Lower lobe of right lung (tissue), 2 donors: ENCODE measurements around the gene GNAT1. TPM values are rescaled to one million over a fixed set of nuclear protein-coding genes. Genes with fewer than 3 reads are reported as not detected.

Source experiments
- ATAC-seq, 2 donors: fragments of 200-7000 bp; cut with Tn5 transposase; one replicate each; pipeline ENCODE4 v1.9.1; 2020 to 2022; ENCODE audit warnings: mild to moderate bottlenecking in 2 of 2, moderate library complexity in 2 of 2
- DNase-seq: peaks from one replicate; pipeline ENCODE4 v3.0.0-alpha.2; 2020
- H3K27ac ChIP-seq: fragments of 200-600 bp; one replicate; pipeline ENCODE4 v1.8.0; 2022
- H3K27me3 ChIP-seq: fragments of 200-600 bp; one replicate; pipeline ENCODE4 v1.8.0; 2022; ENCODE audit warnings: low read depth
- H3K36me3 ChIP-seq: fragments of 200-600 bp; one replicate; pipeline ENCODE4 v1.8.0; 2022; ENCODE audit warnings: mild to moderate bottlenecking
- H3K4me1 ChIP-seq: fragments of 200-600 bp; one replicate; pipeline ENCODE4 v1.8.0; 2022
- H3K4me3 ChIP-seq: fragments of 200-600 bp; one replicate; pipeline ENCODE4 v1.8.0; 2022; ENCODE audit warnings: mild to moderate bottlenecking
- H3K9me3 ChIP-seq: fragments of 200-600 bp; one replicate; pipeline ENCODE4 v1.8.0; 2022
- intact Hi-C: fragments of 100-400 bp; cut with DNase I; formaldehyde crosslinking; loops from one replicate; pipeline ENCODE4 v1.11.0; 2022
- total RNA-seq: library from RNA; stranded (reverse); fragmentation: NEBNext Ultra II Directional; extraction: Animal tissue kit (Norgen Biotek cat#: 25700); gene quantifications from one replicate; pipeline ENCODE4 v1.2.1, GENCODE V29; 2021
- TF ChIP-seq, protein P1 (sequence below): fragments of 200-600 bp; IDR thresholded peaks from one replicate; pipeline ENCODE4 v1.8.0; 2022; ENCODE audit warnings: antibody characterized with exemption, mild to moderate bottlenecking
- donor health status: DM: no; HTN: yes; CAD: no; lungs with severe emphysema.

Gene GNAT1
- total RNA-seq, 1 donor from 2014 or later, result not detected

DNA sequence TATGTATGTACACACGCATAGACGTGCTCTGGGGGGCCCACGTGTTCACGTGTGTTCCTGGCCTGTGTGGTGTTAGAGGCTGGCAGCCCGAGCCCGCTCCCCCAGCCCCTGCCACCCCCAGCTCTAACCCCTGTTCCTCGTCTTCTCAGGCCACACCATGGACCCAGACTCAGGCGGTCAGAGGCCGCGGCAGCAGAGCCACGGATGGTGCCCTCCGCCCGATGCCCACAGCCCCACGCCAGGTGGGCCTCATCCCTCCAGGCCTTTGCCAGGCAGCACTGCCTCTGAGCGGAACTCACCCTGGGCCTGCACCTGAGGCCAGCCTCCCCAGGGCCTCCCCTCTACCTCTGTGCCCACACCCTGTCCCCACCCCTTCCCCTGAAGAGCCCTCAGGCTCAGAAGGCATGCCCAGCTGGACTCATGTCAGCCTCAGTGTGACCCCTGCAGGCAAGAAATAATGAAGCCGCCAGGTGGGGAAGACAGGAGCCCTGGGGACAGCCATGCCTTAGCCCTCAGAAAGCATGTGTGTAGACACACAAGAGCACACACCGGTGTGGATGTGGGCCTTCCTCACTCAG lies 16.4 kb upstream of the GNAT1 start:
- ATAC-seq, result peak; percentile 55 to 65
- Histone ChIP-seq H3K4me3 (no peak overlapping the region), H3K4me1 (peaks cover 21% of the 10 kb centered on the region), H3K27ac (no peak overlapping the region), H3K9me3 (no peaks in the 10 kb centered on the region), H3K36me3 (peaks cover 21% of the 10 kb centered on the region), H3K27me3 (no peaks in the 10 kb centered on the region)
- TF ChIP-seq, protein P1, sequence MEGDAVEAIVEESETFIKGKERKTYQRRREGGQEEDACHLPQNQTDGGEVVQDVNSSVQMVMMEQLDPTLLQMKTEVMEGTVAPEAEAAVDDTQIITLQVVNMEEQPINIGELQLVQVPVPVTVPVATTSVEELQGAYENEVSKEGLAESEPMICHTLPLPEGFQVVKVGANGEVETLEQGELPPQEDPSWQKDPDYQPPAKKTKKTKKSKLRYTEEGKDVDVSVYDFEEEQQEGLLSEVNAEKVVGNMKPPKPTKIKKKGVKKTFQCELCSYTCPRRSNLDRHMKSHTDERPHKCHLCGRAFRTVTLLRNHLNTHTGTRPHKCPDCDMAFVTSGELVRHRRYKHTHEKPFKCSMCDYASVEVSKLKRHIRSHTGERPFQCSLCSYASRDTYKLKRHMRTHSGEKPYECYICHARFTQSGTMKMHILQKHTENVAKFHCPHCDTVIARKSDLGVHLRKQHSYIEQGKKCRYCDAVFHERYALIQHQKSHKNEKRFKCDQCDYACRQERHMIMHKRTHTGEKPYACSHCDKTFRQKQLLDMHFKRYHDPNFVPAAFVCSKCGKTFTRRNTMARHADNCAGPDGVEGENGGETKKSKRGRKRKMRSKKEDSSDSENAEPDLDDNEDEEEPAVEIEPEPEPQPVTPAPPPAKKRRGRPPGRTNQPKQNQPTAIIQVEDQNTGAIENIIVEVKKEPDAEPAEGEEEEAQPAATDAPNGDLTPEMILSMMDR, result no peak
- intact Hi-C loops, result no loop called here
- DNase-seq, result no peak

DNA sequence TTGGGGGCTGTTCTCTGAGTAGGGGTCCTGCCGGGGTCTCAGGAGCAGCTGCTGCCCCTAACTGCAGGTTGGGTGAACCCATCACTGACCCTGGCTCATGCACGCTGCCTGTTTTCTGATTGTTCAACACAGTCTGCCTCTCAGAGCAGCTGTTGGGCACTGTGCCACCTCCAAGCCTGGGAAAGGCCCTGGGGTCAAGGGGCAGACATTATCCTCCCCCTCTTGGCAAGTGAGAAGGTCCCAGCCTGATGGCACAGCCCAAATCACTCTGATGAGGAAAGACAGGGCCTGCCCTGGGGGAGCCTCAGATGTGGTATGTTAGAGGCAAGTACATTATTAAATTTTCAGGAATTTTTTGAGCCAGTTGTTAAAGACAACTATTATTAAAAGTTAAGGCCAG lies 14.1 kb upstream of the GNAT1 start:
- Histone ChIP-seq H3K4me3 (no peak overlapping the region), H3K9me3 (no peaks in the 10 kb centered on the region), H3K27me3 (no peaks in the 10 kb centered on the region), H3K36me3 (peaks cover 37% of the 10 kb centered on the region), H3K4me1 (peaks cover 4% of the 10 kb centered on the region), H3K27ac (no peak overlapping the region)
- ATAC-seq, result no peak
- no peak for DNase-seq
- intact Hi-C loops, result no loop called here
- TF ChIP-seq, protein P1, result no peak

GRCh38 chr3:50179710-50180109 lies 11.7 kb upstream of the GNAT1 start:
- no peak for DNase-seq
- no peaks in the 10 kb centered on the region for H3K9me3 ChIP-seq
- H3K27me3 ChIP-seq, result no peaks in the 10 kb centered on the region
- TF ChIP-seq, protein P1, result no peak
- H3K27ac ChIP-seq, result no peak overlapping the region
- ATAC-seq, result no peak
- peaks cover 39% of the 10 kb centered on the region for H3K36me3 ChIP-seq
- intact Hi-C loops, result no loop called here
- no peaks in the 10 kb centered on the region for H3K4me1 ChIP-seq
- no peak overlapping the region for H3K4me3 ChIP-seq

DNA sequence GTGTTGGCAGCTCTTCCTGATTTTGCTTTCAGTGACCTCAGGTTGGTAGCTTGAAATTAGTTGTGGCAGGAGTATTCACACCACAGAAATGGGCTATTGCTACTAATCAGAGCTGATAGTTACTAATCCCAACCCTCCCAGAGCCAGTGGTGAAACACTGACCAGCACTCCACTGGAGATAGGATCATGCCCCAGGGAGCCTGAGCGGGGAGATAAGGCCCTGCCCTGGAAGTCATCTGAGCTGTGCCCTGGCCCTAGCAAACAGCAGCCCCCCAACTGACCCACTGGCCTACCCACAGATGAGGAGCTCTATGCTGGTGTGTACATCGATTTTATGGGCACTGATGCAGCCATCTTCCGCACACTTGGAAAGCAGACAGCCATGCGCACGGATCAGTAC lies 9.4 kb upstream of the GNAT1 start:
- Histone ChIP-seq H3K27ac (no peak overlapping the region), H3K4me3 (no peak overlapping the region), H3K27me3 (no peaks in the 10 kb centered on the region), H3K9me3 (no peaks in the 10 kb centered on the region), H3K36me3 (peaks cover 48% of the 10 kb centered on the region), H3K4me1 (no peaks in the 10 kb centered on the region)
- ATAC-seq (no peak), DNase-seq (no peak)
- intact Hi-C loops, result no loop called here
- TF ChIP-seq, protein P1, result no peak

DNA sequence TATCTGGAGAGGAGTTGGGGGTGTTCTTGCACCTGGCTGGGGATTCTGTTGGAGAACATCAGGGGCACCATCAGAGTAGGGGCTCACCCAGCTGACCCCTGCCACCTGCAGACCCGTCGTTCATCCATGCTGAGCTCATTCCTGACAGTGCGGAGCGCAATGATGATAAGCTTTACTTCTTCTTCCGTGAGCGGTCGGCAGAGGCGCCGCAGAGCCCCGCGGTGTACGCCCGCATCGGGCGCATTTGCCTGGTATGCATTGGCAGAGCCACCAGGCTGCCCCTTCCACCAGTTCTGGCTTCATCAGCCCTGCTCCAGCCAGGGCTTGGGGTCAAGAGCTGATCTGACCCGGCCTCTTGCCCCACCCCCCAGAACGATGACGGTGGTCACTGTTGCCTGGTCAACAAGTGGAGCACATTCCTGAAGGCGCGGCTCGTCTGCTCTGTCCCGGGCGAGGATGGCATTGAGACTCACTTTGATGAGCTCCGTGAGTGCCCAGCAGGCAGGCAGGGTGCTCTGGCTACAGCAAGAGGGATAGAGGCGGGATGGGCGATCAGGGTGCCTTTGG lies 8.8 kb upstream of the GNAT1 start:
- Histone ChIP-seq H3K27me3 (no peaks in the 10 kb centered on the region), H3K4me1 (no peaks in the 10 kb centered on the region), H3K9me3 (no peaks in the 10 kb centered on the region), H3K27ac (no peak overlapping the region), H3K4me3 (no peak overlapping the region), H3K36me3 (peaks cover 48% of the 10 kb centered on the region)
- intact Hi-C loops, result no loop called here
- ATAC-seq (no peak), DNase-seq (no peak)
- TF ChIP-seq, protein P1, result no peak
